SH-SY5Y (cell line): ENCODE measurements around the gene PPP1R26.

Experiments
- GATA2 ChIP-seq: IDR thresholded peaks from 2 replicates; pipeline ENCODE4 v1.6.1; 2011; ENCODE audit warnings: mild to moderate bottlenecking, low read depth, low read length
- GATA3 ChIP-seq: IDR thresholded peaks from 2 replicates; pipeline ENCODE4 v1.6.1; 2011; ENCODE audit warnings: low read depth, mild to moderate bottlenecking, low read length, moderate library complexity

DNA sequence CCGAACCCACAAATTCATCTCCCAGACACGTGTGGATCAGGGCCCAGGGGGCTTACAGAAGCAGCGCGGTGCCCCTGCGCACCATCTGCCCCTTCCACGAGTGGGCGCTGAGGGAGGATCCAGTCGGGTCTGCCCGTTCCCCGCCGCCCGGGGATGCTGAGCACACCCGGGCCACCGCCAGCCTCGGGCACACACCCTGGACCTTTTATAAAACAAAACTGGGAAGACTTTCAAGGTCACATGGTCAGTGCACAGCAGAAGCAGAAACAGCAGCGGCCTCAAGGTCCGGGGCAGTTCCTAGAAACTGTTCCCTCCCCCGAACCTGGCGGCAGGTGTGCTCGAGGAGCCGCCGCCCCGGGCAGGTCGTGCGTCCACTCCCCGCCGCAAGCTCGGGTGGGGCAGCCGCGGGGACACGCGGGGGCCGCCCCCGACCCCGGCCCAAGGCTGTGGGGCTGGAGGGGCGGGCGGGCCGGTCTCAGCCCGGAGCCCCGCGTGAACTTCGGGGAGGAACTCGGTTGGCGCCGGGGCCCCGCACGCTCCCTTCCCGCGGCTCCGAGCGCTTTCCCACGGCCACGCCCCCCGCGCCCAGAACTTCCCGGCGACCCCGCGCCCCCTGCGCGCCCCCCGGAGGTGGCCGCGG, 633 bp upstream of the PPP1R26 start:
- TF ChIP-seq GATA3: no peak
- TF ChIP-seq GATA2: no peak
